B cell (primary cell): Measurements from ENCODE around the gene PDLIM5.

ENCODE experiments used
- EZH2 ChIP-seq: IDR thresholded peaks from 2 replicates; pipeline ENCODE4 v1.6.1; 2012; ENCODE audit warnings: borderline replicate concordance, low read depth, mild to moderate bottlenecking, moderate library complexity, low read length; ENCODE audit not compliant: insufficient read depth, poor library complexity, severe bottlenecking
- TF ChIP-seq, protein P1 (sequence below): fragments of 200-600 bp; IDR thresholded peaks from one replicate; pipeline ENCODE4 v1.8.0; 2022; ENCODE audit warnings: antibody characterized with exemption, mild to moderate bottlenecking

- TF ChIP-seq, protein P1, sequence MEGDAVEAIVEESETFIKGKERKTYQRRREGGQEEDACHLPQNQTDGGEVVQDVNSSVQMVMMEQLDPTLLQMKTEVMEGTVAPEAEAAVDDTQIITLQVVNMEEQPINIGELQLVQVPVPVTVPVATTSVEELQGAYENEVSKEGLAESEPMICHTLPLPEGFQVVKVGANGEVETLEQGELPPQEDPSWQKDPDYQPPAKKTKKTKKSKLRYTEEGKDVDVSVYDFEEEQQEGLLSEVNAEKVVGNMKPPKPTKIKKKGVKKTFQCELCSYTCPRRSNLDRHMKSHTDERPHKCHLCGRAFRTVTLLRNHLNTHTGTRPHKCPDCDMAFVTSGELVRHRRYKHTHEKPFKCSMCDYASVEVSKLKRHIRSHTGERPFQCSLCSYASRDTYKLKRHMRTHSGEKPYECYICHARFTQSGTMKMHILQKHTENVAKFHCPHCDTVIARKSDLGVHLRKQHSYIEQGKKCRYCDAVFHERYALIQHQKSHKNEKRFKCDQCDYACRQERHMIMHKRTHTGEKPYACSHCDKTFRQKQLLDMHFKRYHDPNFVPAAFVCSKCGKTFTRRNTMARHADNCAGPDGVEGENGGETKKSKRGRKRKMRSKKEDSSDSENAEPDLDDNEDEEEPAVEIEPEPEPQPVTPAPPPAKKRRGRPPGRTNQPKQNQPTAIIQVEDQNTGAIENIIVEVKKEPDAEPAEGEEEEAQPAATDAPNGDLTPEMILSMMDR, result no peak
- TF ChIP-seq EZH2, result no peak
Measured at GRCh38 chr4:94598758-94599157, 147.0 kb downstream of the PDLIM5 start.
